Left renal cortex interstitium (tissue), 4 donors: Measurements from ENCODE around the gene ZC3HAV1. TPM values are rescaled to one million over a fixed set of nuclear protein-coding genes. Genes with fewer than 3 reads are reported as not detected.
"Not testable (repeated sequence)": the region's sequence is repeated elsewhere in the genome, so short reads cannot be mapped to it uniquely, and the experiment has no call there.

Experiments
- DNase-seq, 4 donors: peaks; one replicate each; pipeline ENCODE4 v3.0.0-alpha.2; 2013; ENCODE audit warnings: low read depth in 4 of 4, low spot score in 2 of 4, missing footprints in 1 of 4
- polyA plus RNA-seq, 4 donors: library from polyadenylated mRNA; unstranded; fragments of 120-200 nt; gene quantifications; one replicate each; pipeline ENCODE4 v1.2.1, GENCODE V29; 2013; ENCODE audit not compliant: insufficient read length in 4 of 4

Gene ZC3HAV1
- 10 to 100 TPM; 15.7 to 22.3 (median 18.8) TPM for polyA plus RNA-seq

GRCh38 chr7:139109188-139109982 lies at the start of gene ZC3HAV1:
ZC3HAV1 (minus strand) TSS chr7:139109720; CDS start chr7:139109331, 389 bp downstream.
- peak; percentile 47 to 65 (median 54) for DNase-seq

GRCh38 chr7:139153832-139154231 lies 44.3 kb upstream of the ZC3HAV1 start:
- DNase-seq, result no peak

- DNase-seq, result no peak
Measured at GRCh38 chr7:139152149-139152548, 42.6 kb upstream of the ZC3HAV1 start.

- no peak for DNase-seq
Measured at GRCh38 chr7:139139150-139139549, 29.6 kb upstream of the ZC3HAV1 start.

GRCh38 chr7:139133335-139134139 lies 24.0 kb upstream of the ZC3HAV1 start:
- DNase-seq, result peak; percentile 80 to 91 (median 86)

- DNase-seq, result no peak
Measured at GRCh38 chr7:139132887-139133286, 23.4 kb upstream of the ZC3HAV1 start.

- DNase-seq, result no peak
Measured at GRCh38 chr7:139131601-139132041, 22.1 kb upstream of the ZC3HAV1 start.

- not testable (repeated sequence) for DNase-seq
Measured at GRCh38 chr7:139129814-139130213, 20.3 kb upstream of the ZC3HAV1 start.

- no peak for DNase-seq
Measured at GRCh38 chr7:139127648-139128047, 18.1 kb upstream of the ZC3HAV1 start.

GRCh38 chr7:139125657-139126056 lies 16.1 kb upstream of the ZC3HAV1 start:
- DNase-seq, result no peak

GRCh38 chr7:139124995-139125394 lies 15.5 kb upstream of the ZC3HAV1 start:
- not testable (repeated sequence) for DNase-seq

GRCh38 chr7:139124084-139124914 lies 14.8 kb upstream of the ZC3HAV1 start:
- no peak for DNase-seq

- no peak for DNase-seq
Measured at GRCh38 chr7:139119486-139119849, 9.9 kb upstream of the ZC3HAV1 start.

GRCh38 chr7:139118805-139119485 lies 9.4 kb upstream of the ZC3HAV1 start:
- DNase-seq, result no peak

GRCh38 chr7:139118234-139118804 lies 8.8 kb upstream of the ZC3HAV1 start:
- DNase-seq, result no peak

GRCh38 chr7:139117599-139118233 lies 8.2 kb upstream of the ZC3HAV1 start:
- DNase-seq, result no peak

GRCh38 chr7:139116999-139117398 lies 7.5 kb upstream of the ZC3HAV1 start:
- DNase-seq, result no peak

GRCh38 chr7:139115104-139115503 lies 5.6 kb upstream of the ZC3HAV1 start:
- DNase-seq, result no peak

- no peak for DNase-seq
Measured at GRCh38 chr7:139114585-139114984, 5.1 kb upstream of the ZC3HAV1 start.
